K562 (cell line): ENCODE results near the gene CREB3L2. TPM values are rescaled to one million over a fixed set of nuclear protein-coding genes. Genes with fewer than 3 reads are reported as not detected.

Source experiments
- ARNT ChIP-seq, 2 experiments: fragments of 450-650 bp; IDR thresholded peaks; 2 replicates each; pipeline ENCODE4 v1.6.1; 2016; ENCODE audit warnings: mild to moderate bottlenecking in 1 of 2
- ASH1L ChIP-seq: fragments of 450-650 bp; IDR thresholded peaks from 2 replicates; pipeline ENCODE4 v1.6.1; 2018; ENCODE audit warnings: borderline replicate concordance, mild to moderate bottlenecking, low read depth; ENCODE audit not compliant: partially characterized antibody
- CHD2 ChIP-seq: IDR thresholded peaks from 2 replicates; pipeline ENCODE4 v1.6.1; 2011; ENCODE audit warnings: low read depth, low read length
- CREB5 ChIP-seq: fragments of 250-450 bp; sonication (Bioruptor Pico); IDR thresholded peaks from 2 replicates; pipeline ENCODE4 v1.5.0; 2020; ENCODE audit warnings: mild to moderate bottlenecking
- MAZ ChIP-seq, 2 experiments: fragments of 450-650 bp in 1 of 2; sonication (generic) in 1 of 2; formaldehyde crosslinking; IDR thresholded peaks in 1 of 2; conservative IDR thresholded peaks in 1 of 2; 2 replicates each; pipeline versions ENCODE4 v1.4.0 to v1.5.0; 2020; ENCODE audit warnings: mild to moderate bottlenecking in 1 of 2, missing genetic modification reagents in 1 of 2
- NFE2L1 ChIP-seq: fragments of 450-650 bp; IDR thresholded peaks from 2 replicates; pipeline ENCODE4 v1.6.1; 2016; ENCODE audit warnings: missing genetic modification characterization, low read depth, mild to moderate bottlenecking, missing compliant biosample characterization, moderate library complexity, borderline replicate concordance
- PHB2 ChIP-seq: fragments of 450-650 bp; IDR thresholded peaks from 2 replicates; pipeline ENCODE4 v1.6.1; 2017; ENCODE audit warnings: low read depth
- POLR2G ChIP-seq: fragments of 200-400 bp; formaldehyde crosslinking; IDR thresholded peaks from 2 replicates; pipeline ENCODE4 v1.6.1; 2017; ENCODE audit warnings: low read depth, mild to moderate bottlenecking, antibody characterized with exemption, low read length, moderate library complexity
- POLR2H ChIP-seq: IDR thresholded peaks from 2 replicates; pipeline ENCODE4 v1.6.1; 2016; ENCODE audit warnings: missing genetic modification characterization, low read depth, mild to moderate bottlenecking, control low read depth, missing compliant biosample characterization, moderate library complexity
- PREB ChIP-seq: sonication (generic); formaldehyde crosslinking; IDR thresholded peaks from 2 replicates; pipeline ENCODE4 v1.8.1; 2023; ENCODE audit warnings: mild to moderate bottlenecking, missing genetic modification reagents
- SIN3A ChIP-seq, 2 experiments: fragments of 150-350 bp in 1 of 2; IDR thresholded peaks; 2 replicates each; pipeline ENCODE4 v1.6.1; 2011 to 2016; ENCODE audit warnings: borderline replicate concordance in 2 of 2, low read depth in 2 of 2, low read length in 2 of 2, mild to moderate bottlenecking in 2 of 2, moderate library complexity in 2 of 2; ENCODE audit not compliant: control insufficient read depth in 1 of 2
- SIN3B ChIP-seq: fragments of 450-650 bp; IDR thresholded peaks from 2 replicates; pipeline ENCODE4 v1.6.1; 2017; ENCODE audit warnings: low read depth, mild to moderate bottlenecking, moderate library complexity
- TAF15 ChIP-seq: fragments of 200-400 bp; formaldehyde crosslinking; IDR thresholded peaks from 2 replicates; pipeline ENCODE4 v1.6.1; 2017; ENCODE audit warnings: mild to moderate bottlenecking, low read depth, low read length, moderate library complexity
- TBP ChIP-seq: optimal IDR thresholded peaks from 2 replicates; pipeline ENCODE3; 2011; ENCODE audit warnings: low read depth, low read length, improper control_type of control experiment
- THRA ChIP-seq: fragments of 450-650 bp; IDR thresholded peaks from 2 replicates; pipeline ENCODE4 v1.6.1; 2017; ENCODE audit warnings: mild to moderate bottlenecking, moderate library complexity
- TRIM24 ChIP-seq, 2 experiments: fragments of 450-650 bp; IDR thresholded peaks; 2 replicates each; pipeline ENCODE4 v1.6.1; 2016
- ZBTB43 ChIP-seq: sonication (generic); formaldehyde crosslinking; IDR thresholded peaks from 2 replicates; pipeline ENCODE4 v1.8.0; 2023; ENCODE audit warnings: mild to moderate bottlenecking, missing genetic modification reagents
- ZNF224 ChIP-seq: sonication (generic); formaldehyde crosslinking; IDR thresholded peaks from 2 replicates; pipeline ENCODE4 v1.8.0; 2022; ENCODE audit warnings: mild to moderate bottlenecking, missing genetic modification reagents
- ZNF316 ChIP-seq: fragments of 450-650 bp; IDR thresholded peaks from 2 replicates; pipeline ENCODE4 v1.6.1; 2016
- ZNF707 ChIP-seq: fragments of 250-450 bp; sonication (Bioruptor Pico); conservative IDR thresholded peaks from 2 replicates; pipeline ENCODE4 v1.8.0; 2022; ENCODE audit warnings: inconsistent platforms, mild to moderate bottlenecking, moderate library complexity
- polyA plus RNA-seq, 8 experiments: library from polyadenylated mRNA; depleted of rRNA in 4 of 8; stranded (reverse) in 5 of 8; unstranded in 3 of 8; fragments of >200 nt; fragmentation: Nextera tagmentation in 2 of 8; fragmentation: Illumina TruSeq in 1 of 8; extraction: Ambion mirVana in 2 of 8; extraction: Trizol in 1 of 8; gene quantifications; 2 replicates each; pipeline versions ENCODE4 v1.2.1 to v1.2.3, GENCODE V29; 2011 to 2014; ENCODE audit warnings: inconsistent platforms in 1 of 8, missing spikeins in 1 of 8
- total RNA-seq, 7 experiments: library from RNA; depleted of rRNA in 6 of 7; stranded (reverse); fragments of >200 nt in 6 of 7; fragmentation: Illumina TruSeq in 2 of 7; extraction: Trizol in 2 of 7; gene quantifications; 2 replicates each; pipeline versions ENCODE4 v1.2.1 to v1.2.3, GENCODE V29; 2011 to 2021; ENCODE audit warnings: low replicate concordance in 1 of 7
- TF ChIP-seq, protein P1 (sequence below): fragments of 450-650 bp; formaldehyde crosslinking; IDR thresholded peaks from 2 replicates; pipeline ENCODE4 v1.4.0; 2022; ENCODE audit warnings: mild to moderate bottlenecking, moderate library complexity
- TF ChIP-seq, protein P2 (sequence below): fragments of 250-450 bp; sonication (Bioruptor Pico); IDR thresholded peaks from 2 replicates; pipeline ENCODE4 v1.9.0; 2021; ENCODE audit warnings: mild to moderate bottlenecking

CREB3L2 gene
- total and polyA plus RNA-seq, 9 of the 15 experiments (the other 6 are each of a cell fraction or from before 2014, with no cell fraction given), result 7.1 to 45.6 (median 15.8) TPM

DNA sequence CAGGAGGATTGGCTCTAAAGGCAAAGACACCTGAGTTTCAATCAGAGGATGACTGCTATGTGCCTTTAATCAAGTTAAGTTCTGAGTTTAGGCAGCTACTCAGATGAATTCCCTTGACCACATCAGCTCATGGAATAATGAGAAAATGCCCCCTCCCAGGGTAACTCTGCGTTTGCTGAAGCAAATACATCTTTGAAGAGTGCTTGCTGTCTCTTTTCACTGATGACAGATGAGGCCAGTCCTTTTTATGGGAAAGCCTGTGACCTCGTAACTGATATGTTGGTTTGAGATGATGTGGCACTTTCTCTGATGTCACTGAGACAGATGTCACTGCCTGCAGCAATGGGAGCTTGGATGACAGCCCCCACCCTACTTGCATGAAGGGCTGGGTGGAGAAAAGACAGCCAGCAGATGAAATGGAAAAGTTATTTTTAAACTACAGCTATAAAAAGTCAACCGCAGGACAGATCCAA is 111.4 kb downstream of the CREB3L2 start (continued):
- TF ChIP-seq POLR2H (tag) (no peak), CHD2 (no peak), THRA (no peak), TBP (no peak), NFE2L1 (tag) (no peak), MAZ (CRISPR knock-in tag; conservative IDR thresholded peaks at IDR 0.05 in 1 of 2, IDR thresholded peaks at IDR 0.05 in 1 of 2) (0 out of 4 replicates have a peak, but pooled peaks of 1 of the 2 experiments have one; percentile 17), SIN3B (no peak), SIN3A (IDR thresholded peaks at IDR 0.05; ENCODE audit: borderline replicate concordance in 2 of 2, control insufficient read depth in 1 of 2, low read depth in 2 of 2, low read length in 2 of 2) (no peak), ZNF224 (CRISPR knock-in tag) (no peak), TAF15 (no peak), ZNF707 (CRISPR knock-in tag) (no peak), PHB2 (no peak), ZNF316 (peak; percentile 68), POLR2G (no peak), ASH1L (no peak), ARNT (IDR thresholded peaks at IDR 0.05) (no peak), CREB5 (no peak), PREB (no peak), TRIM24 (IDR thresholded peaks at IDR 0.05) (no peak), ZBTB43 (CRISPR knock-in tag) (no peak)
- TF ChIP-seq, protein P1, sequence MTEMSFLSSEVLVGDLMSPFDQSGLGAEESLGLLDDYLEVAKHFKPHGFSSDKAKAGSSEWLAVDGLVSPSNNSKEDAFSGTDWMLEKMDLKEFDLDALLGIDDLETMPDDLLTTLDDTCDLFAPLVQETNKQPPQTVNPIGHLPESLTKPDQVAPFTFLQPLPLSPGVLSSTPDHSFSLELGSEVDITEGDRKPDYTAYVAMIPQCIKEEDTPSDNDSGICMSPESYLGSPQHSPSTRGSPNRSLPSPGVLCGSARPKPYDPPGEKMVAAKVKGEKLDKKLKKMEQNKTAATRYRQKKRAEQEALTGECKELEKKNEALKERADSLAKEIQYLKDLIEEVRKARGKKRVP (CRISPR knock-in tag), result no peak
- TF ChIP-seq, protein P2, sequence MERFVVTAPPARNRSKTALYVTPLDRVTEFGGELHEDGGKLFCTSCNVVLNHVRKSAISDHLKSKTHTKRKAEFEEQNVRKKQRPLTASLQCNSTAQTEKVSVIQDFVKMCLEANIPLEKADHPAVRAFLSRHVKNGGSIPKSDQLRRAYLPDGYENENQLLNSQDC (CRISPR knock-in tag), result no peak
